Suppressor macrophage (primary cell): ENCODE results near the gene LONP2.

ENCODE experiments used
- DNase-seq, 4 experiments: peaks; one replicate each; pipeline ENCODE4 v3.0.0-alpha.2; 2020 to 2022
- total RNA-seq, 17 experiments: gene quantifications; one replicate each; lab custom pipeline; 2026; ENCODE audit warnings: mixed read lengths in 6 of 17, inconsistent platforms in 3 of 17; lab: John Stamatoyannopoulos, UW

Gene LONP2, protein sequence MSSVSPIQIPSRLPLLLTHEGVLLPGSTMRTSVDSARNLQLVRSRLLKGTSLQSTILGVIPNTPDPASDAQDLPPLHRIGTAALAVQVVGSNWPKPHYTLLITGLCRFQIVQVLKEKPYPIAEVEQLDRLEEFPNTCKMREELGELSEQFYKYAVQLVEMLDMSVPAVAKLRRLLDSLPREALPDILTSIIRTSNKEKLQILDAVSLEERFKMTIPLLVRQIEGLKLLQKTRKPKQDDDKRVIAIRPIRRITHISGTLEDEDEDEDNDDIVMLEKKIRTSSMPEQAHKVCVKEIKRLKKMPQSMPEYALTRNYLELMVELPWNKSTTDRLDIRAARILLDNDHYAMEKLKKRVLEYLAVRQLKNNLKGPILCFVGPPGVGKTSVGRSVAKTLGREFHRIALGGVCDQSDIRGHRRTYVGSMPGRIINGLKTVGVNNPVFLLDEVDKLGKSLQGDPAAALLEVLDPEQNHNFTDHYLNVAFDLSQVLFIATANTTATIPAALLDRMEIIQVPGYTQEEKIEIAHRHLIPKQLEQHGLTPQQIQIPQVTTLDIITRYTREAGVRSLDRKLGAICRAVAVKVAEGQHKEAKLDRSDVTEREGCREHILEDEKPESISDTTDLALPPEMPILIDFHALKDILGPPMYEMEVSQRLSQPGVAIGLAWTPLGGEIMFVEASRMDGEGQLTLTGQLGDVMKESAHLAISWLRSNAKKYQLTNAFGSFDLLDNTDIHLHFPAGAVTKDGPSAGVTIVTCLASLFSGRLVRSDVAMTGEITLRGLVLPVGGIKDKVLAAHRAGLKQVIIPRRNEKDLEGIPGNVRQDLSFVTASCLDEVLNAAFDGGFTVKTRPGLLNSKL
- 65.0 to 148 (median 112) reads per million in 17 experiments for total RNA-seq

GRCh38 chr16:48244080-48244862 lies at the start of gene LONP2:
TSS of gene LONP2 (plus strand) at chr16:48244300. CDS start at chr16:48244389, 89 bp downstream.
- DNase-seq: peak; percentile 93 to 96 (median 95)

- peak in 3 of 4 experiments; percentile 25 to 43 (median 38) for DNase-seq
Observed at GRCh38 chr16:48194828-48195556, 49.1 kb upstream of the LONP2 start.

DNA sequence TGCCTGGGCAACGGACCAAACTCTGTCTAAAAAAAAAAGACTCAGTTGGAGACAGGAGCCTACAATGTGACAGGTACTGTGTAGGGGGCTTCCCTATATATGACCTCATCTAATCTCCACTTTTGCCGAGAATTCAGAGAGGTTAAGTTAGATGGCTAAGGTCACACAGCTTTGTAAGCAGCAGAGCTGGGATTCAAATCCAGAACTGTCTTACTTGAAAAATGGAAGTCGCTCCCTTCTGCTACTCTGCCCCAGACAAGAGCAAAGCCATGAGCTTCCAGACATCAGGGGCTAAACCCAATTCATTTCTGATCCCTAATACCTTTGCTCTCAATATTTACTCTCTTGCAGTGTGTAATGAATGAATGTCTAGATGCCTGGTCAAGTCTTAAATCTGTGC lies 46.8 kb upstream of the LONP2 start:
- DNase-seq: no peak

DNA sequence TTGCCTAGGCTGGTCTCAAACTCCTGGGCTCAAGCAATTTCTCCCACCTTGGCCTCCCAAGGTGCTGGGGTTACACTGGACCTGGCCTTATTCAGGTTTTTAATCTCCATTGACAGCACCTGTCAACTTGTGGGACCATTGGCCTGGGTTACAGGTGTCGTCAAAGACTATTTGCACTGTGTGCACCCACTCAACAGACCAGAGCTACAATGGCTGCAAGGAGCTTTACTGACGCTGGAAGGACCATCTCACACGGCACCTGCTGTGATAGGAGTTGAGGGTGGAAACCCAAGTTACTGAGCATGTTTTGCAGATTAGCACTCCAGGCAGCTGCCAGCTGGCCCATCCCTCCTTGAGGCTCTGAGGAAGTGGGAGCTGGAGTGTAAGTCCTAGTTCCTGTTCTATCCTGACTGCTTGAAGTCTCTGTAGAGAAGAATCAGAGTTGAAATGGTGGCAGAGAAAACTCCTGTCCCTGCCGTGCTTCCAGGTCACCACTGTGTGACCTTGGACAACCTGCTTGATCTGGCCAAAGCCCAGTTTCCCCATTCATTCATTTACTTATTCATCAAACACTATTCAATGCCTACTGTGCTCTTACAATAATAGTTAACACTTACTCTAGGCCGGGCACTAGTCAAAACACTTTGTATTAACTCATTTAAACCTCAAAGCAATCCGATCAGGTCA lies 42.4 kb upstream of the LONP2 start:
- peak; percentile 30 to 72 (median 58) for DNase-seq

GRCh38 chr16:48203974-48204824 lies 39.9 kb upstream of the LONP2 start:
- DNase-seq: no peak

DNA sequence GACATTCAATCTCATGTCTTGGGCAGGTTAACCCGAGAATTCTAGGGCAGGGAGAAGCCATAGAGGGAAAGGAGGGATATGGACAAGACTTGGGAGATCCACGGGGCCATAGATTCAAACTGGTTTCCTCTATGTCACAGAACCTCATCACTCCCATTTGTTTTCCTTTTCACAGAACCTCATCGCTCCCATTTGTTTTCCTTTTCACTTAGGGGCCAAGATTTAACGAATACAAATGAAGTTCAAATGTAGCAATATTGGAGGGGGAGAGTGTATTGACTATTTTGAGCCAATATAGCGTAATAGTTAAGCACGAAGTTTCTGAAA lies 39.3 kb upstream of the LONP2 start:
- no peak for DNase-seq

- DNase-seq: no peak
Observed at GRCh38 chr16:48206594-48207242, 37.4 kb upstream of the LONP2 start.

DNA sequence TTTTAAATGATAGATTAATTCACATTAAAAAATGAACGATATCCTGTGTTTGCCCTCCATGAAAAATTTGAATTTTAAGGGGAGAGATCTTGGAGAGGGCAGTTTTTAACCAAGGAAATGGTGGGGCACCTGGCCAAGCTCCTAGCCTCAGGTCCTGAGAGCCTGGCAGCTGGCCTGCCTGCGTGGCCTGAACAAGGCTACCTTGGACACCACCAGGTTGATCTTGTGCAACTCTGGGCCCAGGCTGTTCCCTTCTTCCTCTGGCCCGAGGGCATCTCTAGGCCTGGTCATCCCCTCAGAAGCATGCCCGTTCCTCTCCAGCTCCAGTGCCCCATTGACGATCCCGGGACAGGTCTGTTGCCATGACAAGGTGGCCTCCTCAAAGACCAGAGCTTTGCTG lies 33.4 kb upstream of the LONP2 start:
- DNase-seq: no peak

- no peak for DNase-seq
Observed at GRCh38 chr16:48212033-48212432, 32.1 kb upstream of the LONP2 start.

DNA sequence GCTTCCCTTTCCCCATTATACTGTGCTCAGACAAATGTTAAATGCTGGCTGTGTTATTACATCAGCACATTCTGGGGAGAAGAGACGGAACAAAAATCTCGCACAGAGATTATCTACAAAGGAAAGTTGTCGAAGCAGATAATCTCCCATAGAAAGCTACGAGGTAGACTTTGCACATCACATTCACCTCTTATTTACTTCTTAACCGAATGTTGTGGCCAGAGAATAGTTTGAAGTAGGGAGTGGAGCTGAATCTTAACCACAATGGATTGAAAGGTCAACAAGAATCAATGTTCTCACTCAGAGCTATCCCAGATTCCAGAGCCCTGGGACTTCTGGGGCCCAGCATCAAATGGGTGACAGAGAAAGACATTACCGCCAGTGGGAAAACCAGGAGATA lies 28.4 kb upstream of the LONP2 start:
- no peak for DNase-seq

GRCh38 chr16:48217708-48218107 lies 26.4 kb upstream of the LONP2 start:
- no peak for DNase-seq

DNA sequence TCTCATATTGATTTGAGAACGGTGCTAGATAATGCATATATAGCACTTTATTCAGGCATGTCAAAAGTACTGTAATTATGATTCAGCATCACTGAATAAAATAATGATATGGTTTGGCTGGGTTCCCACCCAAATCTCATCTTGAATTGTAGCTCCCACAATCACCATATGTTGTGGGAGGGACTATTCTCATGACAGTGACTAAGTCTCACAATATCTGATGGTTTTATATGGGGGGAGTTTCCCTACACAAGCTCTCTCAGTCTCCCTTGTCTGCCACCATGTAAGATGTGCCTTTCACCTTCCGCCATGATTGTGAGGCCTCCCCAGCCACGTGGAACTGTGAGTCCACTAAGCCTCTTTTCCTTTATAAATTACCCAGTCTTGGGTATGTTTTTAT lies 25.6 kb upstream of the LONP2 start:
- DNase-seq: no peak

DNA sequence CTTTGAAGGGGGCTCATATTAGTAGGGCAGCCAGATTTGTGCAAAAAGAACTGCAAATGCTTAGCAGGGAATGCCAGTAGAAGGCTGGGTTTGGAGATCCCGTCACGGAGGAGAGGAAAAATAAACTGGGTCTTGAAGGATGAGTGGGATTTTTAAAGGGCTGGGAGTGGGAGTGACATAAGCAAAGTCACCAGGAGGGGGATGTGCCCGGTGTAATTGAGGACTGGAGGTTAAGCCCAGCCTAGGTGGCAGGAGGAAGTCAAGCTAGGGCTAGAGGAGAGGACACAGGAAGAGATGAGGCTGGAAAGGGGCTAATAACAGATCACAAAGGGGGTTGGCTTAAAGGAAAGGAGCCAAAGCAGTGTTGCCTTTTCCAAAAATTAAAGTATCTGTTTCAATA lies 23.2 kb upstream of the LONP2 start:
- no peak for DNase-seq

DNA sequence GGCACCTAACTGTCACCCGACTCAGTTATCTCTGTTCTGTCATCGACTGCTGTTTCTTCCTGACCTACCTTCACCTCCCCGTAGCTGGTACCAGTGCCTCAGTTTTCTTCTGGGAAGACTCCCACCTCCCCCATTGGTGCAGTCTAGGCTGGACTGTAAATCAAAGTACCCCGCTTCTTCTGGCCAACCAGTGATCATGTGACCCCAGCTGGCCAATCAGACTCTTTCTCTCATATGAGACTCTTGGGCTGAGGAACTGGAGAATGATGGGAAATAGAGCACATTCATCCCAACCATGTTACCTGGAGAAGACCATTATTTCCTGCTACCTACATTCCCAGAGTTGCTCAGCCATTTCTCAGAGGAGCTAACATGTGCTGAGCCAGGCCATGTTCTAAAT lies 20.6 kb upstream of the LONP2 start:
- no peak for DNase-seq

- no peak for DNase-seq
Observed at GRCh38 chr16:48225456-48225855, 18.6 kb upstream of the LONP2 start.

DNA sequence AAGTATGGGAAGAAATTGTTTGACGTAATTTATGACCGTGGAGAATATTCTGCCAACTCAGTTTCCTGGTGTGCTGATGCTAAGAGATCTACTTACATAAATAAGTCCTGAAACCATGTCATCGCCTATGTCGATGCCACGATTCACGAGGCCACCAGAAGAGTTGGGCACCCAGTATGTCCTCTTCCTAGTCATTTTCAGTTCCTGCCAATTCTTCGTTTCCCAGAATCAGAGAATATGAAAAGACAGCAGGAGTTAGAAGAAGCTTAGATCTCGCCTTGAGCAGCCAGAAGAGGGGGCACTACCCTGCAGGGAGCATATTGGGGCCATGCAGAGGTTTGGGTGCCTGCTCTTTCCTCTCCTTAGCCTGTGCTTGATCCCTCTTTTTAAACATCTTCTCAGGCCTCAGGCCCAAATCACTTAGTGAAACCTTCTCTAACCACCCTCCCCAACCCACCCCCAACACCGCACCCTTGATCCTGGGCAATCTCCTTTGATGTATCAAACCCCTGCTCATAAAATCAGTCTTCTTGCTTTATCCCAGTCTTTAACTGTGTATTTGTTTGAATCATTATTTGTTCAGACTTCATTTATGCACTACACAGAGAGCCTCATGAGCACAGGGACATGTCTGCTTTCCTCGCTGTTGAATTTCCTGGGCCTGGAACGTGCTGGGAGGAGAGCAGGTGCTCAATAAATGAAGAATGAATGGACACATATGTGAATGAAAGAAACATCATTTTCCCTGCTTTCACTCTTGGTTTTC lies 12.2 kb upstream of the LONP2 start:
- peak; percentile 61 to 74 (median 72) for DNase-seq

GRCh38 chr16:48232493-48233040 lies 11.5 kb upstream of the LONP2 start:
- DNase-seq: no peak

DNA sequence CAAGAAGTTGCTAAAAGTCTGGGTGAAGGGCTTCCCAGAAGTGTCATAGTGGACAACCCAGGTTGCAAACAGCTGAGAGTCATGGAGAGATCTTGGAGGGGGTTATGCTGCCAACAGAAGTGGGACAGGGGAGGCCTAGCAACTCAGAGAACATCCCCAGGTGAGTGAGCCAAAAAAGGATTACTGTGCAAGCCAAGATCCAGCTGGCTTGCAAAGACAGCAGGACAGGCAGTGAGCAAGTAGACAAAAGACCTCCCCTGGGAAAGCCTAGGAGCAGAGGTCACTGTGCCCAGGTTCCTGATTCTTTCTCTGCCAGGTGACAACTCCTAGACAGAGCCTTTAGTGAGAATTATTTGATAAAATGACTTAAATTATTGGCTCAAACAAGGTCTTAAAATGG lies 9.5 kb upstream of the LONP2 start:
- no peak for DNase-seq

DNA sequence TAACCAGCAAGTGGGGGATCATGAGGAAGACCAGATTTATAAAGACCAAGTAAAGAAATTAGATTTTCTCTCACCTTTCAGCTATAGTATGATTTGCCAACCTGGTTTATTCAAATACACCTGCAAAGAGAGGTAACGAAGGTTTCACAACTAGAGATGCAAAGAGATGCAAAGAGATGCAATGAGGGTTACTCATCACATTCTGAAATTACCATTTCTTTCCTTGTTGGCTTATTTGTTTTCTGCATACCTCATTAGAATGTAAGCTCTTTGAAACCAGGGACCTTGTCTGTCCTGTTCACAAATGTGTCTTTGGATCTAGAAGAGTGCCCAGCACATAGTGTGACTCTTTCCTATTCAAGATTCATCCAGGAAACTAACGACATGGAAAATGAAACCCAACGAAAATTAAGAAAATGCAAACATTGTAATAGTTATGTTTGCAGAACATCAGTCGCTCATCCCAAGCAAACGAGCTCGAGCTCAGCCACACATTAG lies 9.0 kb upstream of the LONP2 start:
- DNase-seq: no peak
